GM23248 (cell line): ENCODE results near the gene PTCH1.

Experiments
- EZH2 ChIP-seq: fragments of 200-600 bp; sonication (generic); IDR thresholded peaks from 2 replicates; pipeline ENCODE4 v1.6.1; 2018; ENCODE audit warnings: antibody characterized with exemption, mild to moderate bottlenecking; ENCODE audit not compliant: insufficient read depth, poor library complexity, severe bottlenecking
- EZH2phosphoT487 ChIP-seq: fragments of 200-600 bp; sonication (generic); IDR thresholded peaks from 2 replicates; pipeline ENCODE4 v1.6.1; 2018; ENCODE audit warnings: antibody characterized with exemption, moderate library complexity, mild to moderate bottlenecking, low read depth; ENCODE audit not compliant: insufficient read depth

DNA sequence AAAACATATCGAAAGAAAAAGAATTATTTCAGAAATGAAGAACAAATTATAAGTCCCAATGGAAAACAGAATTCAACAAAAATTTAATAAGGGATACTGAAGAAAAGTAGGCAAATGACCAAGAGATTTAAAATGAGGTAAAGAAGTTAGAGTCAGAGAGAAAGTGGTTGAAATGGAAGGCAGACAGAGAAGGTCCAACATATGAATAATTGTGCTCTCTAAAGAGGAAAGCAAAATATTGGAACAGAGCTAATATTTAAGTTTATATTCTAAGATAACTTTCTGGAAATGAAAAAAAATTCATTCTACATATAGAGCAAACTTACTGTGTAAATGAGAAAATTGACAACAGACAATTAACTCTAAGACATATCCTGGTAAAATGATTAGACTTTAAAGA lies 94.1 kb downstream of the PTCH1 start:
- TF ChIP-seq EZH2phosphoT487 (no peak), EZH2 (no peak)
